CD4-positive, alpha-beta T cell treated with Interleukin-4 for 1 hour (primary cell): Measurements from ENCODE around the gene P3H4.

ENCODE experiments used
- DNase-seq, 2 donors: peaks; one replicate each; pipeline ENCODE4 v3.0.0-alpha.2; 2020 to 2022

P3H4 gene

GRCh38 chr17:41769346-41769862 lies 42.3 kb downstream of the P3H4 start:
- no peak for DNase-seq

- no peak for DNase-seq
These were observed 43.0 kb downstream of the P3H4 start for GRCh38 chr17:41768682-41769288.

- DNase-seq = no peak
These were observed 44.3 kb downstream of the P3H4 start for GRCh38 chr17:41767324-41768042.

GRCh38 chr17:41766135-41766534 lies 45.6 kb downstream of the P3H4 start:
- no peak for DNase-seq

GRCh38 chr17:41763327-41763726 lies 48.4 kb downstream of the P3H4 start:
- no peak for DNase-seq

GRCh38 chr17:41762841-41763240 lies 48.9 kb downstream of the P3H4 start:
- DNase-seq = no peak

GRCh38 chr17:41762391-41762790 lies 49.4 kb downstream of the P3H4 start:
- DNase-seq = no peak

GRCh38 chr17:41760878-41761277 lies 50.9 kb downstream of the P3H4 start:
- peak in 1 of 2 donors; percentile 20 for DNase-seq

GRCh38 chr17:41758601-41759000 lies 53.1 kb downstream of the P3H4 start:
- no peak for DNase-seq

- no peak for DNase-seq
These were observed 57.7 kb downstream of the P3H4 start for GRCh38 chr17:41754066-41754465.
